HEK293 (cell line): ENCODE measurements around the gene NTSR1.

Experiments used
- CTCF ChIA-PET: fragments of 350-600 bp; formaldehyde crosslinking; extraction: SDS; loops from one replicate; lab custom pipeline; 2021; ENCODE audit warnings: antibody characterized with exemption; lab: Yijun Ruan, JAX
- POLR2A ChIA-PET: fragments of 300-600 bp; formaldehyde crosslinking; extraction: SDS; loops from one replicate; lab custom pipeline; 2020; ENCODE audit warnings: antibody characterized with exemption, inconsistent platforms; lab: Yijun Ruan, JAX
- H3K27ac ChIP-seq: fragments of 200-500 bp; sonication (Bioruptor generic); 2 replicates; pipeline ENCODE4 v1.5.1; 2014; ENCODE audit warnings: low read depth, low read length, control low read depth, inconsistent platforms; ENCODE audit errors: extremely low read depth
- H3K36me3 ChIP-seq, 2 experiments: fragments of 200-500 bp in 1 of 2; sonication (Bioruptor generic) in 1 of 2; 1 replicate in 1 of 2; 2 replicates in 1 of 2; pipeline ENCODE4 v1.5.1; 2014 to 2017; ENCODE audit warnings: inconsistent platforms in 2 of 2, low read length in 2 of 2; ENCODE audit not compliant: control insufficient read depth in 2 of 2, insufficient read depth in 1 of 2
- H3K4me1 ChIP-seq: fragments of 200-500 bp; sonication (Bioruptor generic); 2 replicates; pipeline ENCODE4 v1.5.1; 2014; ENCODE audit warnings: mild to moderate bottlenecking, low read length, inconsistent platforms; ENCODE audit not compliant: control insufficient read depth, insufficient read depth
- H3K4me3 ChIP-seq: 2 replicates; pipeline ENCODE4 v1.5.1; 2011; ENCODE audit warnings: low read depth, mild to moderate bottlenecking, control low read depth, low read length, moderate library complexity
- H3K9me3 ChIP-seq: fragments of 200-500 bp; sonication (Bioruptor generic); 2 replicates; pipeline ENCODE4 v1.5.1; 2014; ENCODE audit warnings: low read depth, low read length, inconsistent platforms; ENCODE audit not compliant: control insufficient read depth, insufficient read depth
- FEZF1 ChIP-seq: fragments of 450-650 bp; formaldehyde crosslinking; IDR thresholded peaks from 2 replicates; pipeline ENCODE4 v1.5.1; 2016; ENCODE audit warnings: missing biosample characterization, missing genetic modification characterization
- GLI2 ChIP-seq: fragments of 450-650 bp; formaldehyde crosslinking; IDR thresholded peaks from 2 replicates; pipeline ENCODE4; 2017; ENCODE audit warnings: missing biosample characterization, missing genetic modification characterization, low read depth, borderline replicate concordance
- HOXA7 ChIP-seq: sonication (generic); formaldehyde crosslinking; IDR thresholded peaks from 2 replicates; pipeline ENCODE4 v1.8.1; 2022; ENCODE audit warnings: missing genetic modification reagents, borderline replicate concordance
- KLF1 ChIP-seq: fragments of 450-650 bp; formaldehyde crosslinking; IDR thresholded peaks from 2 replicates; pipeline ENCODE4 v1.5.1; 2016; ENCODE audit warnings: missing biosample characterization, missing genetic modification characterization
- KLF7 ChIP-seq: fragments of 450-650 bp; formaldehyde crosslinking; IDR thresholded peaks from 2 replicates; pipeline ENCODE4 v1.5.1; 2016; ENCODE audit warnings: missing biosample characterization, missing genetic modification characterization, borderline replicate concordance
- KLF8 ChIP-seq: fragments of 450-650 bp; formaldehyde crosslinking; IDR thresholded peaks from 2 replicates; pipeline ENCODE4 v1.5.1; 2016; ENCODE audit warnings: missing biosample characterization, missing genetic modification characterization
- MZF1 ChIP-seq: fragments of 450-650 bp; formaldehyde crosslinking; IDR thresholded peaks from 2 replicates; pipeline ENCODE4 v1.5.1; 2017; ENCODE audit warnings: missing biosample characterization, missing genetic modification characterization, borderline replicate concordance
- ZBTB21 ChIP-seq: fragments of 450-650 bp; formaldehyde crosslinking; IDR thresholded peaks from 2 replicates; pipeline ENCODE4 v1.5.1; 2017; ENCODE audit warnings: missing biosample characterization, missing genetic modification characterization
- ZNF169 ChIP-seq: fragments of 450-650 bp; formaldehyde crosslinking; IDR thresholded peaks from 2 replicates; pipeline ENCODE4 v1.5.1; 2016; ENCODE audit warnings: missing biosample characterization, missing genetic modification characterization
- ZNF223 ChIP-seq: fragments of 450-650 bp; formaldehyde crosslinking; IDR thresholded peaks from 2 replicates; pipeline ENCODE4 v1.5.1; 2016; ENCODE audit warnings: missing biosample characterization, missing genetic modification characterization
- ZNF274 ChIP-seq, 2 experiments: fragments of 200-500 bp in 1 of 2; fragments of 450-650 bp in 1 of 2; sonication (Bioruptor generic) in 1 of 2; formaldehyde crosslinking in 1 of 2; IDR thresholded peaks; 2 replicates each; pipeline versions ENCODE4 v1.5.1 to v1.6.1; 2014 to 2016; ENCODE audit warnings: borderline replicate concordance in 1 of 2, inconsistent platforms in 1 of 2, low read length in 1 of 2, missing biosample characterization in 1 of 2, missing genetic modification characterization in 1 of 2
- ZNF404 ChIP-seq: fragments of 450-650 bp; formaldehyde crosslinking; IDR thresholded peaks from 2 replicates; pipeline ENCODE4 v1.5.1; 2017; ENCODE audit warnings: missing biosample characterization, missing genetic modification characterization
- ZNF416 ChIP-seq: fragments of 450-650 bp; formaldehyde crosslinking; IDR thresholded peaks from 2 replicates; pipeline ENCODE4 v1.5.1; 2016; ENCODE audit warnings: missing biosample characterization, missing genetic modification characterization
- ZNF514 ChIP-seq: fragments of 450-650 bp; formaldehyde crosslinking; IDR thresholded peaks from 2 replicates; pipeline ENCODE4 v1.5.1; 2016; ENCODE audit warnings: missing biosample characterization, missing genetic modification characterization
- ZNF521 ChIP-seq: fragments of 450-650 bp; formaldehyde crosslinking; IDR thresholded peaks from 2 replicates; pipeline ENCODE4 v1.5.1; 2017; ENCODE audit warnings: missing biosample characterization, mild to moderate bottlenecking, missing genetic modification characterization
- ZNF561 ChIP-seq: fragments of 450-650 bp; IDR thresholded peaks from 2 replicates; pipeline ENCODE4 v1.5.1; 2018; ENCODE audit warnings: missing biosample characterization, missing genetic modification characterization, borderline replicate concordance
- ZNF585B ChIP-seq: fragments of 450-650 bp; formaldehyde crosslinking; IDR thresholded peaks from 2 replicates; pipeline ENCODE4 v1.5.1; 2016; ENCODE audit warnings: missing biosample characterization, missing genetic modification characterization
- ZNF76 ChIP-seq: fragments of 450-650 bp; formaldehyde crosslinking; IDR thresholded peaks from 2 replicates; pipeline ENCODE4; 2016; ENCODE audit warnings: low read depth, missing biosample characterization, missing genetic modification characterization, borderline replicate concordance
- TF ChIP-seq, protein P1 (sequence below): fragments of 450-650 bp; IDR thresholded peaks from 2 replicates; pipeline ENCODE4 v1.5.1; 2018; ENCODE audit warnings: missing biosample characterization, mild to moderate bottlenecking, missing genetic modification characterization
- TF ChIP-seq, protein P2 (sequence below): fragments of 450-650 bp; formaldehyde crosslinking; IDR thresholded peaks from 2 replicates; pipeline ENCODE4 v1.5.1; 2016; ENCODE audit warnings: missing biosample characterization, missing genetic modification characterization
- TF ChIP-seq, protein P3 (sequence below): fragments of 450-650 bp; formaldehyde crosslinking; IDR thresholded peaks from 2 replicates; pipeline ENCODE4 v1.5.1; 2017; ENCODE audit warnings: missing biosample characterization, missing genetic modification characterization
- TF ChIP-seq, protein P4 (sequence below): fragments of 450-650 bp; formaldehyde crosslinking; IDR thresholded peaks from 2 replicates; pipeline ENCODE4 v1.5.1; 2016; ENCODE audit warnings: missing biosample characterization, missing genetic modification characterization
- TF ChIP-seq, protein P5 (sequence below): fragments of 450-650 bp; formaldehyde crosslinking; IDR thresholded peaks from 2 replicates; pipeline ENCODE4 v1.5.1; 2017; ENCODE audit warnings: missing biosample characterization, missing genetic modification characterization
- TF ChIP-seq, protein P6 (sequence below): fragments of 450-650 bp; formaldehyde crosslinking; IDR thresholded peaks from 2 replicates; pipeline ENCODE4 v1.5.1; 2017; ENCODE audit warnings: missing biosample characterization, missing genetic modification characterization
- TF ChIP-seq, protein P7 (sequence below): fragments of 450-650 bp; formaldehyde crosslinking; IDR thresholded peaks from 2 replicates; pipeline ENCODE4 v1.5.1; 2016; ENCODE audit warnings: missing biosample characterization, missing genetic modification characterization

NTSR1 gene

DNA sequence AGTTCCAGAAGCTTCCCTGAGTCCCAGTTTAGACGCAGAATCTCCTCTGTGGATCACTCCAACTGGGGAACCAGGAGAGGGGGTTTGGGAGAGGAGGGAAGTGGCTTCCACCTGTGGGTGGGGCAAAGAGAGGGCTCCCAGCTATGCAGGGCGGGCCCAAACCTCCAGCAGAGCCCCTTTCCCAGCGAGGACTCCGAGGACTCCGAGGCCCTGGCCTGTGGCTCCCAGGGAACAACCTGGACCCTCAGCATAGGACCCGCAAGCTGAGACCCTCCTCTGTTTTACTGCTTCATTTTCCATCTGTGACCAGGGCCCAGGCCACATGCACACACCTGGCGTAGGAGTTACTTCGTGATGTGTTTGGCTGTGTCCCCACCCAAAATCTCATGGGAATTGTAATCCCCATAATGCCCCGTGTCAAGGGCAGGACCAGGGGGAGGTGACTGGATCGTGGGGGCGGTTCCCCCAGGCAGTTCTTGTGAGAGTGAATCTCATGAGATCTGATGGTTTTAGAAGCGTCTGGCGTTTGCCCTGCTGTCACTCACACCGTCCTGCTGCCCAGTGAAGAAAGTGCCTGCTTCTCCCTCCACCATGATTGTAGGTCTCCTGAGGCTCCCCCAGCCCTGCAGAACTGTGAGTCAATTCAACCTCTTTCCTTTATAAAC, 27.9 kb downstream of the NTSR1 start:
- ChIA-PET CTCF (interaction anchor here (0.6 kb wide), 1 partner anchor 10 kb away, joined by 4 read pairs; no protein-coding TSS in a partner anchor), POLR2A (no interaction called here)
- H3K27ac ChIP-seq: no peak overlapping the region
- H3K36me3 ChIP-seq: no peaks in the 10 kb centered on the region
- no peaks in the 10 kb centered on the region for H3K4me1 ChIP-seq
- no peaks in the 10 kb centered on the region for H3K9me3 ChIP-seq
- H3K4me3 ChIP-seq: no peak overlapping the region
- TF ChIP-seq, protein P1, sequence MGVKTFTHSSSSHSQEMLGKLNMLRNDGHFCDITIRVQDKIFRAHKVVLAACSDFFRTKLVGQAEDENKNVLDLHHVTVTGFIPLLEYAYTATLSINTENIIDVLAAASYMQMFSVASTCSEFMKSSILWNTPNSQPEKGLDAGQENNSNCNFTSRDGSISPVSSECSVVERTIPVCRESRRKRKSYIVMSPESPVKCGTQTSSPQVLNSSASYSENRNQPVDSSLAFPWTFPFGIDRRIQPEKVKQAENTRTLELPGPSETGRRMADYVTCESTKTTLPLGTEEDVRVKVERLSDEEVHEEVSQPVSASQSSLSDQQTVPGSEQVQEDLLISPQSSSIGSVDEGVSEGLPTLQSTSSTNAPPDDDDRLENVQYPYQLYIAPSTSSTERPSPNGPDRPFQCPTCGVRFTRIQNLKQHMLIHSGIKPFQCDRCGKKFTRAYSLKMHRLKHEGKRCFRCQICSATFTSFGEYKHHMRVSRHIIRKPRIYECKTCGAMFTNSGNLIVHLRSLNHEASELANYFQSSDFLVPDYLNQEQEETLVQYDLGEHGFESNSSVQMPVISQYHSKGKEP: no peak
- TF ChIP-seq, protein P2, sequence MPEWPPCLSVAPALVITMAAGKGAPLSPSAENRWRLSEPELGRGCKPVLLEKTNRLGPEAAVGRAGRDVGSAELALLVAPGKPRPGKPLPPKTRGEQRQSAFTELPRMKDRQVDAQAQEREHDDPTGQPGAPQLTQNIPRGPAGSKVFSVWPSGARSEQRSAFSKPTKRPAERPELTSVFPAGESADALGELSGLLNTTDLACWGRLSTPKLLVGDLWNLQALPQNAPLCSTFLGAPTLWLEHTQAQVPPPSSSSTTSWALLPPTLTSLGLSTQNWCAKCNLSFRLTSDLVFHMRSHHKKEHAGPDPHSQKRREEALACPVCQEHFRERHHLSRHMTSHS (tag by site-specific recombination): no peak
- TF ChIP-seq, protein P3, sequence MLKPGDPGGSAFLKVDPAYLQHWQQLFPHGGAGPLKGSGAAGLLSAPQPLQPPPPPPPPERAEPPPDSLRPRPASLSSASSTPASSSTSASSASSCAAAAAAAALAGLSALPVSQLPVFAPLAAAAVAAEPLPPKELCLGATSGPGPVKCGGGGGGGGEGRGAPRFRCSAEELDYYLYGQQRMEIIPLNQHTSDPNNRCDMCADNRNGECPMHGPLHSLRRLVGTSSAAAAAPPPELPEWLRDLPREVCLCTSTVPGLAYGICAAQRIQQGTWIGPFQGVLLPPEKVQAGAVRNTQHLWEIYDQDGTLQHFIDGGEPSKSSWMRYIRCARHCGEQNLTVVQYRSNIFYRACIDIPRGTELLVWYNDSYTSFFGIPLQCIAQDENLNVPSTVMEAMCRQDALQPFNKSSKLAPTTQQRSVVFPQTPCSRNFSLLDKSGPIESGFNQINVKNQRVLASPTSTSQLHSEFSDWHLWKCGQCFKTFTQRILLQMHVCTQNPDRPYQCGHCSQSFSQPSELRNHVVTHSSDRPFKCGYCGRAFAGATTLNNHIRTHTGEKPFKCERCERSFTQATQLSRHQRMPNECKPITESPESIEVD (tag by site-specific recombination): no peak
- TF ChIP-seq ZNF223 (tag by site-specific recombination): no peak
- no peak for TF ChIP-seq MZF1 (tag by site-specific recombination)
- TF ChIP-seq ZNF585B (tag by site-specific recombination): no peak
- no peak for TF ChIP-seq FEZF1 (tag by site-specific recombination)
- TF ChIP-seq ZNF169 (tag by site-specific recombination): no peak
- TF ChIP-seq KLF7: no peak
- TF ChIP-seq, protein P4, sequence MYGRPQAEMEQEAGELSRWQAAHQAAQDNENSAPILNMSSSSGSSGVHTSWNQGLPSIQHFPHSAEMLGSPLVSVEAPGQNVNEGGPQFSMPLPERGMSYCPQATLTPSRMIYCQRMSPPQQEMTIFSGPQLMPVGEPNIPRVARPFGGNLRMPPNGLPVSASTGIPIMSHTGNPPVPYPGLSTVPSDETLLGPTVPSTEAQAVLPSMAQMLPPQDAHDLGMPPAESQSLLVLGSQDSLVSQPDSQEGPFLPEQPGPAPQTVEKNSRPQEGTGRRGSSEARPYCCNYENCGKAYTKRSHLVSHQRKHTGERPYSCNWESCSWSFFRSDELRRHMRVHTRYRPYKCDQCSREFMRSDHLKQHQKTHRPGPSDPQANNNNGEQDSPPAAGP (tag by site-specific recombination): peak; percentile 42; the same call in 1 of the 2 replicates
- no peak for TF ChIP-seq ZNF561 (tag by site-specific recombination)
- no peak for TF ChIP-seq ZNF76
- no peak for TF ChIP-seq ZNF404 (tag by site-specific recombination)
- TF ChIP-seq ZNF514 (tag by site-specific recombination): no peak
- no peak for TF ChIP-seq GLI2
- TF ChIP-seq KLF1 (tag by site-specific recombination): peak; percentile 59
- no peak for TF ChIP-seq ZNF521
- no peak for TF ChIP-seq KLF8 (tag by site-specific recombination)
- TF ChIP-seq, protein P5, sequence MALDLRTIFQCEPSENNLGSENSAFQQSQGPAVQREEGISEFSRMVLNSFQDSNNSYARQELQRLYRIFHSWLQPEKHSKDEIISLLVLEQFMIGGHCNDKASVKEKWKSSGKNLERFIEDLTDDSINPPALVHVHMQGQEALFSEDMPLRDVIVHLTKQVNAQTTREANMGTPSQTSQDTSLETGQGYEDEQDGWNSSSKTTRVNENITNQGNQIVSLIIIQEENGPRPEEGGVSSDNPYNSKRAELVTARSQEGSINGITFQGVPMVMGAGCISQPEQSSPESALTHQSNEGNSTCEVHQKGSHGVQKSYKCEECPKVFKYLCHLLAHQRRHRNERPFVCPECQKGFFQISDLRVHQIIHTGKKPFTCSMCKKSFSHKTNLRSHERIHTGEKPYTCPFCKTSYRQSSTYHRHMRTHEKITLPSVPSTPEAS (tag by site-specific recombination): no peak
- TF ChIP-seq, protein P6, sequence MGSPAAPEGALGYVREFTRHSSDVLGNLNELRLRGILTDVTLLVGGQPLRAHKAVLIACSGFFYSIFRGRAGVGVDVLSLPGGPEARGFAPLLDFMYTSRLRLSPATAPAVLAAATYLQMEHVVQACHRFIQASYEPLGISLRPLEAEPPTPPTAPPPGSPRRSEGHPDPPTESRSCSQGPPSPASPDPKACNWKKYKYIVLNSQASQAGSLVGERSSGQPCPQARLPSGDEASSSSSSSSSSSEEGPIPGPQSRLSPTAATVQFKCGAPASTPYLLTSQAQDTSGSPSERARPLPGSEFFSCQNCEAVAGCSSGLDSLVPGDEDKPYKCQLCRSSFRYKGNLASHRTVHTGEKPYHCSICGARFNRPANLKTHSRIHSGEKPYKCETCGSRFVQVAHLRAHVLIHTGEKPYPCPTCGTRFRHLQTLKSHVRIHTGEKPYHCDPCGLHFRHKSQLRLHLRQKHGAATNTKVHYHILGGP (tag by site-specific recombination): no peak
- TF ChIP-seq, protein P7, sequence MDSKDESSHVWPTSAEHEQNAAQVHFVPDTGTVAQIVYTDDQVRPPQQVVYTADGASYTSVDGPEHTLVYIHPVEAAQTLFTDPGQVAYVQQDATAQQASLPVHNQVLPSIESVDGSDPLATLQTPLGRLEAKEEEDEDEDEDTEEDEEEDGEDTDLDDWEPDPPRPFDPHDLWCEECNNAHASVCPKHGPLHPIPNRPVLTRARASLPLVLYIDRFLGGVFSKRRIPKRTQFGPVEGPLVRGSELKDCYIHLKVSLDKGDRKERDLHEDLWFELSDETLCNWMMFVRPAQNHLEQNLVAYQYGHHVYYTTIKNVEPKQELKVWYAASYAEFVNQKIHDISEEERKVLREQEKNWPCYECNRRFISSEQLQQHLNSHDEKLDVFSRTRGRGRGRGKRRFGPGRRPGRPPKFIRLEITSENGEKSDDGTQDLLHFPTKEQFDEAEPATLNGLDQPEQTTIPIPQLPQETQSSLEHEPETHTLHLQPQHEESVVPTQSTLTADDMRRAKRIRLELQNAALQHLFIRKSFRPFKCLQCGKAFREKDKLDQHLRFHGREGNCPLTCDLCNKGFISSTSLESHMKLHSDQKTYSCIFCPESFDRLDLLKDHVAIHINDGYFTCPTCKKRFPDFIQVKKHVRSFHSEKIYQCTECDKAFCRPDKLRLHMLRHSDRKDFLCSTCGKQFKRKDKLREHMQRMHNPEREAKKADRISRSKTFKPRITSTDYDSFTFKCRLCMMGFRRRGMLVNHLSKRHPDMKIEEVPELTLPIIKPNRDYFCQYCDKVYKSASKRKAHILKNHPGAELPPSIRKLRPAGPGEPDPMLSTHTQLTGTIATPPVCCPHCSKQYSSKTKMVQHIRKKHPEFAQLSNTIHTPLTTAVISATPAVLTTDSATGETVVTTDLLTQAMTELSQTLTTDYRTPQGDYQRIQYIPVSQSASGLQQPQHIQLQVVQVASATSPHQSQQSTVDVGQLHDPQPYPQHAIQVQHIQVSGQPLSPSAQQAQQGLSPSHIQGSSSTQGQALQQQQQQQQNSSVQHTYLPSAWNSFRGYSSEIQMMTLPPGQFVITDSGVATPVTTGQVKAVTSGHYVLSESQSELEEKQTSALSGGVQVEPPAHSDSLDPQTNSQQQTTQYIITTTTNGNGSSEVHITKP (tag by site-specific recombination): peak; percentile 67; the same call in 1 of the 2 replicates
- TF ChIP-seq HOXA7 (CRISPR knock-in tag): no peak
- no peak for TF ChIP-seq ZNF274 (IDR thresholded peaks at IDR 0.05; ENCODE audit: low read length)
- TF ChIP-seq ZNF274 (tag by site-specific recombination; IDR thresholded peaks at IDR 0.05; ENCODE audit: borderline replicate concordance): no peak
- no peak for TF ChIP-seq ZNF416 (tag by site-specific recombination)
- no peak for TF ChIP-seq ZBTB21 (tag by site-specific recombination)
